NOMO-1 treated with DMSO at 0.1 percent for 48 hours (cell line): ENCODE measurements around the gene NAT14.
"Not testable (repeated sequence)": the region's sequence is repeated elsewhere in the genome, so short reads cannot be mapped to it uniquely, and the experiment has no call there.

ENCODE experiments used
- DNase-seq: peaks from one replicate; lab custom pipeline; 2025; ENCODE audit not compliant: unreplicated experiment; lab: John Stamatoyannopoulos, UW

NAT14 gene

GRCh38 chr19:55530996-55531395, 46.0 kb downstream of the NAT14 start:
- DNase-seq, result no peak

DNA sequence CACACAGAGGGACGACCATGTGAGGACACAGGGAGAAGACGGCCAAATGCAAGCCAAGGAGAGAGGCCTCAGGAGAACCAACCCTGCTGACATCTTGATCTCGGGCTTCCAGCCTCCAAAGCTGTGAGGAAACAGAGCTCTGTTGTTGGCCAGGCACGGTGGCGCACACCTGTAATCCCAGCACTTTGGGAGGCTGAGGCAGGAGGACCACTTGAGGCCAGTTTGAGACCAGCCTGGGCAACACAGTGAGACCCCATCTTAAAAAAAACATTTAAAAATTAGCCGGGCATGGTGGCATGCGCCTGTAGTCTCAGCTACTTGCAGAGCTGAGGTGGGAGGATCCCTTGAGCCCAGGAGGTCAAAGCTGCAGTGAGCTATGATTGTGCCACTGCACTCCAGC, 49.3 kb downstream of the NAT14 start:
- DNase-seq, result not testable (repeated sequence)

- no peak for DNase-seq
Observed at GRCh38 chr19:55535173-55535964, 50.4 kb downstream of the NAT14 start.

DNA sequence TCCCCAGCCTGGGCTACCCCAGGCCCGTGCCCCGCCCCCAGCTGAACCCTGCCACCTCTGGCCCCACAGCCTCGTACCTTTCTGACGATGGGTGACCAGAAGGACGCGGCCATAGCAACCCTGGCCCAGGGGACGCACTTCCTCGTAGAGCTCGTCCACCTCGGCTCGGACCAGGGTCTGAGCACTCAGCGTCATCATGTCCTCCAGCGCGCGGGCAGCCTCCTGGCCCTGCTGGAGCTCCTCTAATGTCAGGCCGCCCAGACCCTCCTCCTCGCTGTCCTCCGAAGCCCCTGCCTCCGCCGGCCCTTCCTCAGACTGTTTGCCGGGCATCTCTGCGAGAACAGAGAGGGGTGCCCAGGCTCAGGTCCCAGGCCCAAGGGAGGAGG, 51.0 kb downstream of the NAT14 start:
- no peak for DNase-seq

DNA sequence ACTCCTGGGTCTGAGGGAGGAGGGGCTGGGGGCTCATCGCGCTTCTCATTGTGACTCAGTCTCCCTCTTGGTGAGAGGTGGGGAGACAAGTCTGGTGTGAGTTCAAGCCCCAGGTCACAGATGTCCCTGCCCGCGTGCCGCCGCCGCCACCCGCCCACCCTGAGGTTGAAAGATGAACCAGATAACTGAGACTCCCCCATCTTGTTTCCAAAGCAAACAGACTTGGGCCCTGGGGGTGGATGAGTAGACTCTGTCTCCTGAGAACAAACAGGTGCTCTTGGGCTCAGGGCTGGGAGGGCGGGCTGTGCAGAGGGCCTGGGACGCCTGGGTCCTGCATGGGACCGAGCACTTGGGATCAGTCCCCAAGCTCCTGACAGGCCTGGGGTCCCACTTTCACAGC, 51.4 kb downstream of the NAT14 start:
- DNase-seq, result no peak
